NAMALWA (cell line): ENCODE results near the gene TRNT1.
A peak's percentile ranks its signal among the peaks of the same experiment; 100 is the strongest.

Experiments used
- DNase-seq: peaks from one replicate; pipeline ENCODE4 v3.0.0-alpha.2; 2015; ENCODE audit warnings: low spot score

Gene TRNT1

GRCh38 chr3:3110749-3111361 is 15.9 kb upstream of the TRNT1 start:
- DNase-seq = no peak

GRCh38 chr3:3113042-3113709 is 13.6 kb upstream of the TRNT1 start:
- no peak for DNase-seq

GRCh38 chr3:3117651-3118050 is 9.1 kb upstream of the TRNT1 start:
- DNase-seq = no peak

- DNase-seq = no peak
Measured at GRCh38 chr3:3119393-3119851, 7.3 kb upstream of the TRNT1 start.

GRCh38 chr3:3125977-3126376 is 763 bp upstream of the TRNT1 start:
- no peak for DNase-seq

- DNase-seq = peak; percentile 36
Measured at GRCh38 chr3:3127432-3128010, 781 bp downstream of the TRNT1 start.

GRCh38 chr3:3129579-3129978 is 2.8 kb downstream of the TRNT1 start:
- DNase-seq = no peak

GRCh38 chr3:3133500-3133899 is 6.8 kb downstream of the TRNT1 start:
- no peak for DNase-seq

GRCh38 chr3:3134750-3135448 is 8.2 kb downstream of the TRNT1 start:
- no peak for DNase-seq

GRCh38 chr3:3137526-3137925 is 10.8 kb downstream of the TRNT1 start:
- no peak for DNase-seq

- DNase-seq = no peak
Measured at GRCh38 chr3:3141939-3142338, 15.2 kb downstream of the TRNT1 start.

GRCh38 chr3:3145831-3146230 is 19.1 kb downstream of the TRNT1 start:
- DNase-seq = no peak

- no peak for DNase-seq
Measured at GRCh38 chr3:3149560-3149959, 22.8 kb downstream of the TRNT1 start.

- DNase-seq = no peak
Measured at GRCh38 chr3:3151513-3151912, 24.8 kb downstream of the TRNT1 start.

GRCh38 chr3:3154879-3155610 is 28.3 kb downstream of the TRNT1 start:
- DNase-seq = no peak

GRCh38 chr3:3157484-3157883 is 30.7 kb downstream of the TRNT1 start:
- DNase-seq = no peak

GRCh38 chr3:3160826-3161225 is 34.1 kb downstream of the TRNT1 start:
- no peak for DNase-seq

GRCh38 chr3:3165241-3165640 is 38.5 kb downstream of the TRNT1 start:
- no peak for DNase-seq

- DNase-seq = no peak
Measured at GRCh38 chr3:3165650-3166049, 38.9 kb downstream of the TRNT1 start.

- peak; percentile 37 for DNase-seq
Measured at GRCh38 chr3:3170998-3171397, 44.3 kb downstream of the TRNT1 start.

GRCh38 chr3:3172627-3173026 is 45.9 kb downstream of the TRNT1 start:
- no peak for DNase-seq

GRCh38 chr3:3177861-3178497 is 51.2 kb downstream of the TRNT1 start:
- DNase-seq = no peak
